Lower lobe of right lung (tissue), 2 donors: Measurements from ENCODE around the gene SLC40A1. TPM values are rescaled to one million over a fixed set of nuclear protein-coding genes. Genes with fewer than 3 reads are reported as not detected.
A peak's percentile ranks its signal among the peaks of the same experiment; 100 is the strongest.

Source experiments
- ATAC-seq, 2 donors: fragments of 200-7000 bp; cut with Tn5 transposase; one replicate each; pipeline ENCODE4 v1.9.1; 2020 to 2022; ENCODE audit warnings: mild to moderate bottlenecking in 2 of 2, moderate library complexity in 2 of 2
- DNase-seq: peaks from one replicate; pipeline ENCODE4 v3.0.0-alpha.2; 2020
- H3K27ac ChIP-seq: fragments of 200-600 bp; one replicate; pipeline ENCODE4 v1.8.0; 2022
- H3K27me3 ChIP-seq: fragments of 200-600 bp; one replicate; pipeline ENCODE4 v1.8.0; 2022; ENCODE audit warnings: low read depth
- H3K36me3 ChIP-seq: fragments of 200-600 bp; one replicate; pipeline ENCODE4 v1.8.0; 2022; ENCODE audit warnings: mild to moderate bottlenecking
- H3K4me1 ChIP-seq: fragments of 200-600 bp; one replicate; pipeline ENCODE4 v1.8.0; 2022
- H3K4me3 ChIP-seq: fragments of 200-600 bp; one replicate; pipeline ENCODE4 v1.8.0; 2022; ENCODE audit warnings: mild to moderate bottlenecking
- H3K9me3 ChIP-seq: fragments of 200-600 bp; one replicate; pipeline ENCODE4 v1.8.0; 2022
- CTCF ChIP-seq: fragments of 200-600 bp; IDR thresholded peaks from one replicate; pipeline ENCODE4 v1.8.0; 2022; ENCODE audit warnings: antibody characterized with exemption, mild to moderate bottlenecking
- intact Hi-C: fragments of 100-400 bp; cut with DNase I; formaldehyde crosslinking; loops from one replicate; pipeline ENCODE4 v1.11.0; 2022
- total RNA-seq: library from RNA; stranded (reverse); fragmentation: NEBNext Ultra II Directional; extraction: Animal tissue kit (Norgen Biotek cat#: 25700); gene quantifications from one replicate; pipeline ENCODE4 v1.2.1, GENCODE V29; 2021
- donor health status: DM: no; HTN: yes; CAD: no; lungs with severe emphysema.

SLC40A1 gene
- total RNA-seq, 1 donor from 2014 or later, result 135 TPM

DNA sequence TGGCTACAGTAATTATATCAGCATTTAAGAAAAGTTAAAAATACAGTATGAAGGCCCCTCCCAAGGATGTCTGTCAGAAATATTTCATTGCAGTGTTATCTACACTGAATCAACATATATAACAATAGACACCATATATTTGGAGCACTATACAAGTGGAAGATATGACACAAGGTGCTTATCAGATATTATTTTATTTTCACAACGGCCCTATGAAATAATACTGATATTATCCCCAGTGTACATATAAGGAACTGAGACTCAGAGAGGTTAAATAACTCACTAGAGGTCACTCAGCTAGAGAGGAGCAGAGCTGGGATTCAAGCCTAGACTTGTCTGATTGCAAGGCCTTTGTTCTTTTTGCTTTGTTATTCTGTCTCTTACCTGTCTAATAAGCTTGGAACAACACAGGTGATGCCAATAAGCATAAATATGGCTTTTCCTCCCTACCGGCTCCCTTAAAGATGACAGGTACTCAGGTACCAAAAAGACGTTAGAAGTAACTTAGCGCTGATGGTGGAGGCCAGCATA lies 4.7 kb upstream of the SLC40A1 start:
- intact Hi-C loops, result no loop called here
- Histone ChIP-seq H3K27ac (no peak overlapping the region), H3K27me3 (no peaks in the 10 kb centered on the region), H3K36me3 (no peaks in the 10 kb centered on the region), H3K4me3 (no peak overlapping the region), H3K9me3 (no peaks in the 10 kb centered on the region), H3K4me1 (peaks cover 15% of the 10 kb centered on the region)
- TF ChIP-seq CTCF, result no peak
- DNase-seq (no peak), ATAC-seq (no peak)

DNA sequence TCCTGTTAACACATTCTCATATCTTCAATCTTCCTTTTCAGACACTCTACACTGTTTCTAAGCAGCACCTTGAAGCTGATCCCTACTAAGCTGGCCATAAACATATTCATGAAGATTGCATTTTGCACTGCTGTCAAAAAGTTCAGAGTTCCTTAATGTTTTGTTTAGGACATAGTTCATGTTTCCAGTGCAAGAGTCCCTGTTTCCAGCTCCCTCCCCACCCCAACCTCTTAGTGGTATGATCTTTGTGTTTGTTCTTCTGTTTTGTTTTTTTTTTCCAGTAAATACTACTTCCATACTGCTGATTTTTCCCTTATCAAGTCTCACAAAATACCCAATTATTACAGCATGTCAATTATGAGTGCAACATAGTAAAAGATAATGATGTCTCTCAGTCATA lies 4.1 kb upstream of the SLC40A1 start:
- no peak for TF ChIP-seq CTCF
- intact Hi-C loops, result no loop called here
- Histone ChIP-seq H3K4me3 (no peak overlapping the region), H3K27ac (no peak overlapping the region), H3K9me3 (no peaks in the 10 kb centered on the region), H3K36me3 (no peaks in the 10 kb centered on the region), H3K27me3 (no peaks in the 10 kb centered on the region), H3K4me1 (peaks cover 17% of the 10 kb centered on the region)
- no peak for DNase-seq
- ATAC-seq, result no peak

- Histone ChIP-seq H3K9me3 (no peaks in the 10 kb centered on the region), H3K4me1 (peaks cover 29% of the 10 kb centered on the region), H3K27me3 (no peaks in the 10 kb centered on the region), H3K27ac (no peak overlapping the region), H3K4me3 (no peak overlapping the region), H3K36me3 (no peaks in the 10 kb centered on the region)
- no peak for TF ChIP-seq CTCF
- no peak for ATAC-seq
- DNase-seq, result no peak
- intact Hi-C loops, result no loop called here
Observed at GRCh38 chr2:189583227-189584198, 2.9 kb upstream of the SLC40A1 start.

GRCh38 chr2:189582809-189583192 lies 2.2 kb upstream of the SLC40A1 start:
- ATAC-seq (no peak), DNase-seq (no peak)
- no peak overlapping the region for H3K27ac ChIP-seq
- intact Hi-C loops, result no loop called here
- H3K4me3 ChIP-seq, result no peak overlapping the region
- H3K27me3 ChIP-seq, result no peaks in the 10 kb centered on the region
- H3K4me1 ChIP-seq, result peaks cover 29% of the 10 kb centered on the region
- no peak for TF ChIP-seq CTCF
- peaks cover 5% of the 10 kb centered on the region for H3K36me3 ChIP-seq
- H3K9me3 ChIP-seq, result no peaks in the 10 kb centered on the region

DNA sequence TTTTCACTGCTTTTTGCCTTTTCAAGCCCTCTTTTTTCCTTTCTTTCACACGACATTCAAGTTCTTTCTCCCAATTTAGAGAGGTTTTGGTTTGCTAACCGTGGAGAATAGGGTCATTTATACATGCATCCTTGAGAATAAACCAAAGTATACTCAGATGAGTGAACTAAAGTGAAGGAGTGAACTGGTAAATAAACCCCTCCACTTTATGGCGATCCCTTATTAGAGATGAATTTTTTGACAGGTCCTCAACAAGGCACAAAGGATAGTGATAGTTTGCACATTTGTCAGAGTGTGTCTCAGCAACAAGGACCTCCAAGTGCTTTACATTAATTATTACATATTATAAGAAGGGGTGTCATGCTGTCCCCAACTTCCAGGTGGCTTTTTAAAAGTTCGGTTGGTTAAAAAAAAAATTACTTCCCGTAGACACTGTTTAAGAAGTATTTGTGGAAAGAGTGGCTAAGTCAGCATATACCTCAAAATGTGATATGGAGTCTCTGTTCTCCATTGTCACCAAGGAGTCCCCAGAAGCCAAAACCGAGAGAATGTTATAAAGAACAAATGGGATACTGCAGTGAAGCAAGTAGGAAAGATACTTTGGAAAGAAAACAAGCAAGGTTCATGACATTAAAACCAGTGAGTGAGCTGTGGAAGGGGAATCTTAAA lies 1.7 kb upstream of the SLC40A1 start:
- DNase-seq (no peak), ATAC-seq (no peak)
- no peak overlapping the region for H3K4me3 ChIP-seq
- no peaks in the 10 kb centered on the region for H3K27me3 ChIP-seq
- no peaks in the 10 kb centered on the region for H3K9me3 ChIP-seq
- H3K4me1 ChIP-seq, result peaks cover 29% of the 10 kb centered on the region
- H3K36me3 ChIP-seq, result peaks cover 7% of the 10 kb centered on the region
- intact Hi-C loops, result no loop called here
- H3K27ac ChIP-seq, result peak overlapping the region; percentile 94
- TF ChIP-seq CTCF, result no peak
